Omental fat pad (tissue), 4 donors: ENCODE measurements around the gene SNAP29. TPM values are rescaled to one million over a fixed set of nuclear protein-coding genes. Genes with fewer than 3 reads are reported as not detected.
"Not testable (repeated sequence)": the region's sequence is repeated elsewhere in the genome, so short reads cannot be mapped to it uniquely, and the experiment has no call there.

Experiments
- ATAC-seq: fragments of 150-250 bp; one replicate; pipeline ENCODE4 v1.9.1; 2016; ENCODE audit warnings: mild to moderate bottlenecking, moderate library complexity; ENCODE audit not compliant: low FRiP score
- DNase-seq: peaks from one replicate; pipeline ENCODE4 v3.0.0-alpha.2; 2019; ENCODE audit warnings: low spot score
- CTCF ChIP-seq, 3 donors: fragments of 450-650 bp; IDR thresholded peaks; one replicate each; pipeline ENCODE4 v1.5.1; 2016 to 2017; ENCODE audit warnings: antibody characterized with exemption in 3 of 3, mild to moderate bottlenecking in 3 of 3, moderate library complexity in 2 of 3
- total RNA-seq, 4 donors: library from RNA; depleted of rRNA; stranded (reverse); fragments of >200 nt; gene quantifications; one replicate each; pipeline ENCODE4 v1.1.0, GENCODE V29; 2016

Gene SNAP29
- total RNA-seq, 4 donors from 2014 or later = 17.2 to 25.1 (median 20.1) TPM

GRCh38 chr22:20922141-20922751 is 63.4 kb downstream of the SNAP29 start:
- ATAC-seq (no peak), DNase-seq (no peak)
- no peak for TF ChIP-seq CTCF (IDR thresholded peaks at IDR 0.05)

DNA sequence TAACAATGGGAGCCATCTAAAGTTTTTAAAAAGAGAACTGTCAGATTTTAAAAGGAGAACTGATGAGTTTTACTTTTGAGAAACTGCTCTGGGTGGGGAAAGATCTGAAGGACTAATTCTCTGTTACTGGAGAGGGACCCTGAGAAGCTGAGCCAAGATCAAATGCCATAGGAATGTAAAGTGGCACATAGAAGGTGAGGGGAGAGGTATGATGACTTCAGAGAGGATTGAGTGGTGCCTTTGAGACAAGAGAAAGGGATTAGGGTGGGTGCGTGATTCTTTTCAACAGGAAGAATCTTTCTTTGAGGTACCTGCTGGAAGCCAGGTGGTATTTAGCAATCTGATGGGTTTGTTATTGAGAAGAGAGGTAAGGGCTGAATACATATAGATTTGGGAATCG is 67.4 kb downstream of the SNAP29 start:
- no peak for DNase-seq
- no peak for ATAC-seq
- TF ChIP-seq CTCF (IDR thresholded peaks at IDR 0.05) = no peak

GRCh38 chr22:20927940-20928572 is 69.2 kb downstream of the SNAP29 start:
- DNase-seq = no peak
- TF ChIP-seq CTCF (IDR thresholded peaks at IDR 0.05) = no peak
- ATAC-seq = no peak

DNA sequence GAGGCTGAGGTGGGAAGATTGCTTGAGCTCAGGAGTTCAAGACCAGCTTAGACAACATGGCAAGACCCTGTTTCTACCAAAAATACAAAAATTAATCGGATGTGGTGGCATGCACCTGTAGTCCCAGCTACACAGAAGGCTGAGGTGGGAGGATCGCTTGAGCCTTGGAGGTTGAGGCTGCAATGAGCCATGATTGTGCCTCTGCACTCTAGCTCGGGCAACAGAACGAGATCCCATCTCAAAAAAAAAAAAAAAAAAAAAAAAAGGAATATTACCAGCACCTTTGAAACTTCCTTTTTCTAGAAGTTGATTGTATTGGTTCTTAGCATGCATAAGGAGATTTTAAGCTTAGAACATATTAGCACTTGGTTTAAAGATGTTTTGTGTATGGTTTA is 69.8 kb downstream of the SNAP29 start:
- ATAC-seq (no peak), DNase-seq (no peak)
- TF ChIP-seq CTCF (IDR thresholded peaks at IDR 0.05) = no peak

DNA sequence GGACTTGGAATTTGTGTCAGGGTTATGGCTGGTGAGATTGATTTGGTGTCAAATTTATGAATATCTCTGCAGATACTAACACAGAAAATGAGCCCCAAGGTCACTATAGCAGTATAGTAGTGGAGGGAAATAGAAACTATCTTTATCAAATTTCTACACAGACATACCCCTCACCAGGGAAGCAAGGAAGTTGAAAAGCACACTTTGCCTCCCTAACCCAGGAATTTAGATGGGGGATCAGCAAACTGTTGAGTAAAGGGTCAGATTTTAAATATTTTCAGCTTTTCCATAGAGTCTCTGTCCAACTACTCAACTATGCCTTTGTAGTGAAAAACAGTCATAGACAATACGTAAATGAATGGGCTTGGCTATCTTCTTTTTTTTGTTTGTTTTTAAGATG is 71.2 kb downstream of the SNAP29 start:
- TF ChIP-seq CTCF (IDR thresholded peaks at IDR 0.05) = no peak
- no peak for DNase-seq
- no peak for ATAC-seq

DNA sequence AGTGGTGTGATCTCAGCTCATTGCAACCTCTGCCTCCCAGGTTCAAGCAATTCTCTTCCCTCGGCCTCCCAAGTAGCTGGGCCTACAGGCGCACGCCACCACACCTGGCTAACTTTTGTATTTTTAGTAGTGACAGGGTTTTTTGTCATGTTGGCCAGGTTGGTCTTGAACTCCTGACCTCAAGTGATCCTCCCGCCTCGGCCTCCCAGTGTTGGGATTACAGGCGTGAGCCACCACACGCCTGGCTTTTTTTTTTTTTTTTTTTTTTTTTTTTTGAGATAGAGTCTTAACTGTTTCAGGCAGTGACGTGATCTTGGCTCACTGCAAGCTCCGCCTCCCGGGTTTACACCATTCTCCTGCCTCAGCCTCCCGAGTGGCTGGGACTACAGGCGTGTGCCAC is 71.6 kb downstream of the SNAP29 start:
- ATAC-seq, DNase-seq: not testable (repeated sequence)

DNA sequence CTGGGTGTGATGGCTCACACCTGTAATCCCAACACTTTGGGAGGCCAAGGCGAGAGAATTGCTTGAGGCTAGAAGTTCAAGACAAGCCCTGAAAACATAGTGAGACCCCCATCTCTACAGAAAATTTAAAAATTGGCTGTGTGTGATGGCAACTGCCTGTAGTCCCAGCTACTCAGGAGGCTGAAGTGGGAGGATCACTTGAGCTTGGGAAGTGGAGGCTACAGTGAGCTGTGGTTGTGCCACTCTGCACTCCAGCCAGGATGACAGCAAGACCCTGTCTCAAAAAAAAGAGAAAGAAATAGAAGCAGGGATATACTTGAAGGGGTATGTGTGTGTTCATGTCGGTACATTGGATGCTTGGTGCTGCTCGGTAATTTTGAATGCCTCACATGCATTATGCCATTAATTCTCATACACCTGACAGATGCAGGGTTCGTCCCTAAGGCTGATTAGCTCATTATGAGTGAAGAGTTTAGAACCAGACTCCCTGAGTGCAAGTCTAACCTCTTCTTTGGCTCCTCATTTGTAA is 72.4 kb downstream of the SNAP29 start:
- ATAC-seq = no peak
- DNase-seq = no peak
- TF ChIP-seq CTCF (IDR thresholded peaks at IDR 0.05) = no peak
